Breast epithelium (tissue), 4 donors: ENCODE results near the gene PTPRG. TPM values are rescaled to one million over a fixed set of nuclear protein-coding genes. Genes with fewer than 3 reads are reported as not detected.

Experiments
- DNase-seq, 2 donors: peaks; one replicate each; pipeline ENCODE4 v3.0.0-alpha.2; 2019; ENCODE audit warnings: low spot score in 2 of 2
- H3K27ac ChIP-seq, 2 donors: fragments of 200-600 bp; sonication (generic) in 1 of 2; one replicate each; pipeline ENCODE4 v1.5.1; 2016 to 2019; ENCODE audit warnings: mild to moderate bottlenecking in 1 of 2
- H3K27me3 ChIP-seq, 2 donors: fragments of 200-600 bp; sonication (generic) in 1 of 2; one replicate each; pipeline versions ENCODE4 v1.5.1 to v1.6.0; 2017 to 2019; ENCODE audit warnings: control low read depth in 1 of 2, mild to moderate bottlenecking in 1 of 2
- H3K36me3 ChIP-seq: fragments of 200-600 bp; one replicate; pipeline ENCODE4 v1.5.1; 2019
- H3K4me1 ChIP-seq, 2 donors: fragments of 200-600 bp; sonication (generic); one replicate each; pipeline ENCODE4 v1.5.1; 2016 to 2019; ENCODE audit warnings: control low read depth in 1 of 2
- H3K4me3 ChIP-seq, 3 donors: fragments of 200-600 bp; sonication (generic); 1 replicate in 2 of 3; 2 replicates in 1 of 3; pipeline ENCODE4 v1.5.1; 2016 to 2019; ENCODE audit warnings: mild to moderate bottlenecking in 3 of 3, moderate library complexity in 2 of 3
- H3K9me3 ChIP-seq, 2 donors: fragments of 200-600 bp; sonication (generic) in 1 of 2; one replicate each; pipeline ENCODE4 v1.5.1; 2016 to 2019; ENCODE audit warnings: control low read depth in 1 of 2
- CTCF ChIP-seq, 3 donors: fragments of 450-650 bp; IDR thresholded peaks; one replicate each; pipeline ENCODE4 v1.5.1; 2016 to 2017; ENCODE audit warnings: antibody characterized with exemption in 3 of 3, mild to moderate bottlenecking in 3 of 3, moderate library complexity in 3 of 3
- POLR2A ChIP-seq: fragments of 450-650 bp; IDR thresholded peaks from one replicate; pipeline ENCODE4 v1.6.1; 2016; ENCODE audit warnings: antibody characterized with exemption, mild to moderate bottlenecking, moderate library complexity
- POLR2AphosphoS5 ChIP-seq, 3 donors: sonication (generic); formaldehyde crosslinking; IDR thresholded peaks; one replicate each; pipeline ENCODE4 v1.6.1; 2017; ENCODE audit warnings: antibody characterized with exemption in 3 of 3
- intact Hi-C: fragments of 100-400 bp; cut with DNase I; formaldehyde crosslinking; loops from one replicate; pipeline ENCODE4 v1.15.1; 2023; ENCODE audit warnings: low total_unique reads
- total RNA-seq, 3 donors: library from RNA; depleted of rRNA; stranded (reverse); fragments of >200 nt; gene quantifications; one replicate each; pipeline ENCODE4 v1.1.0, GENCODE V29; 2016

The PTPRG gene
- total RNA-seq, 3 donors from 2014 or later, result 42.3 to 179 (median 61.6) TPM

DNA sequence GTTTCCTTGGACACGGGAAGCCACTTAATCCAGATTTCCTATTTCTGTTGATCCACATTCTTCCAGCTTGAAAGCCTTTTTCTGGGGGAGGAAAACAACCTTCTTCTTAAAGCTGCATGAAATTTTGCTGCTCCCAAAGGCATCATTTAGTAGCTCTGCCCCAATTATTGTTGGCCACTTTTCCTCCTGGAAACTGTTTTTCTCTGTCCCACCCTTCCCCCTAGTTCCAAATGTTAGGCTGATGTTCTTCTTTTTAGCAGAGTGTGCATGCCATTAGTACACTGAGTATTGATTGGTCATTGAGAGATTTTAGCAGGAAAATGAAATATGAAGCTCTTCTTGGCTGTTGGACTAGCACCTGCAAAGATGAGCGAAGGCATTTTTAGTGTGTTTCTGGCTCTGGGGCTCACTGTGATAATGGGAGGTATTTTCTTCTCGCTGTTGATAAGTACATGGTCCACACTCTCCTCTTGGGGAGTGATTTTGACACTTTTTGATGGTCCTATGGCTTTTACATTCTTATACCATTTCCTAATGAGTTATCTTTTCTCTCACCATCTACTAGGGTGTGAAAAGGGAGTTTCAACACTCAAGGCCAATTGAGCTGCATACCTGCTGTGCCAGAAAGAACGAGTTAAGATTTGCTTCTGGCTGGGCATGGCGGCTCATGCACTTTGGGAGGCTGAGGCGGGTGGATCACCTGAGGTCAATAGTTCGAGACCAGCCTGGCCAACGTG, 200.5 kb downstream of the PTPRG start:
- no peaks in the 10 kb centered on the region for H3K27me3 ChIP-seq
- no peaks in the 10 kb centered on the region for H3K9me3 ChIP-seq
- H3K27ac ChIP-seq, result no peak overlapping the region
- H3K4me1 ChIP-seq, result no peaks in the 10 kb centered on the region
- no peak for DNase-seq
- intact Hi-C loops, result no loop called here
- TF ChIP-seq CTCF (IDR thresholded peaks at IDR 0.05), result no peak
- TF ChIP-seq POLR2A, result no peak
- no peak for TF ChIP-seq POLR2AphosphoS5 (IDR thresholded peaks at IDR 0.05)
- H3K36me3 ChIP-seq, result no peaks in the 10 kb centered on the region
- H3K4me3 ChIP-seq, result no peak overlapping the region

- H3K36me3 ChIP-seq, result no peaks in the 10 kb centered on the region
- H3K27ac ChIP-seq, result no peak overlapping the region
- H3K9me3 ChIP-seq, result no peaks in the 10 kb centered on the region
- no peaks in the 10 kb centered on the region for H3K27me3 ChIP-seq
- intact Hi-C loops, result no loop called here
- H3K4me1 ChIP-seq, result no peaks in the 10 kb centered on the region
- DNase-seq, result no peak
- no peak overlapping the region for H3K4me3 ChIP-seq
- TF ChIP-seq POLR2A (no peak), CTCF (IDR thresholded peaks at IDR 0.05) (no peak), POLR2AphosphoS5 (IDR thresholded peaks at IDR 0.05) (no peak)
These were observed 203.9 kb downstream of the PTPRG start for GRCh38 chr3:61765157-61765876.

DNA sequence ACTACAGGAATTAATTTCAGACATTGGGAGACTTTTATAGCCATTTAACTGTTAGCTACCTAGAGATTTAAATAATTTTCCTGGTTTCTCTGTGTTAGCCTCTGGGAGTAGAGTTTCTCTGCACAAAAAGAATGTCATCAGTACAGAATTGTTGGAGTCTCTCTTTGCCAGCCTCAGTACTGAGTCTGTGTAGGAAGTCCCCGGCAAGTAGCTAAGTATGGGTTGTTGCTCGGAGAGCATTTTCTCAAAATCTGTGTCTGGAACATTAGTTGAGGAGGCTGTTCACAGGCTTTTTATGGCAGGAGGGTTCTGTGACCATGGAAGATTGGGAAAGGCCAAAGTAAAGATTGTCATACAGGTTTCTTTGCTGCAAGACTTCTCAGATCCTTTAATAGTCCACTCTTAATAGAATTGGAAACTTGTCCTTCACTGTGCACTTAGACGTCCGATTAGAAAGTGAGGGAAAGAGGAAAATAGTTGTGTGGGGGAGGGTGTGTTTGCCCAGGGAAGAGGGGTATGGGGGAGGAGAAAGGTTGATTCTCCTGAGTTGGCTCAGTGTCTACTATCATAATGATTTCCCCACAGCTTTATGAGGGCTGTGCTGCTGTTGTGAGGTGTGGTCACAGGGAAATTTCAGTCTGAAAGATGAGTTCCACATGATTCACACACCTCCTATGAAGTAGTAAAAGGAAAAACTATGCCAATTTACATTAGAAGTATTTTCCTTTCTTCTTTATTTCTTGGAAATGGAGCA, 207.1 kb downstream of the PTPRG start:
- Histone ChIP-seq H3K27me3 (no peaks in the 10 kb centered on the region), H3K9me3 (no peaks in the 10 kb centered on the region), H3K27ac (no peak overlapping the region), H3K4me3 (no peak overlapping the region), H3K36me3 (no peaks in the 10 kb centered on the region), H3K4me1 (no peaks in the 10 kb centered on the region)
- no peak for DNase-seq
- no peak for TF ChIP-seq POLR2A
- TF ChIP-seq CTCF (IDR thresholded peaks at IDR 0.05), result no peak
- TF ChIP-seq POLR2AphosphoS5 (IDR thresholded peaks at IDR 0.05), result no peak
- intact Hi-C loops, result no loop called here

- no peaks in the 10 kb centered on the region for H3K4me1 ChIP-seq
- TF ChIP-seq CTCF (IDR thresholded peaks at IDR 0.05) (no peak), POLR2AphosphoS5 (IDR thresholded peaks at IDR 0.05) (no peak), POLR2A (no peak)
- no peak overlapping the region for H3K4me3 ChIP-seq
- H3K27ac ChIP-seq, result no peak overlapping the region
- no peaks in the 10 kb centered on the region for H3K9me3 ChIP-seq
- no peak for DNase-seq
- no peaks in the 10 kb centered on the region for H3K36me3 ChIP-seq
- intact Hi-C loops, result no loop called here
- H3K27me3 ChIP-seq, result no peaks in the 10 kb centered on the region
These were observed 208.1 kb downstream of the PTPRG start for GRCh38 chr3:61769266-61769990.
